SH-SY5Y (cell line): ENCODE measurements around the gene CRIM1.

Source experiments
- GATA2 ChIP-seq: IDR thresholded peaks from 2 replicates; pipeline ENCODE4 v1.6.1; 2011; ENCODE audit warnings: mild to moderate bottlenecking, low read depth, low read length
- GATA3 ChIP-seq: IDR thresholded peaks from 2 replicates; pipeline ENCODE4 v1.6.1; 2011; ENCODE audit warnings: low read depth, mild to moderate bottlenecking, low read length, moderate library complexity

DNA sequence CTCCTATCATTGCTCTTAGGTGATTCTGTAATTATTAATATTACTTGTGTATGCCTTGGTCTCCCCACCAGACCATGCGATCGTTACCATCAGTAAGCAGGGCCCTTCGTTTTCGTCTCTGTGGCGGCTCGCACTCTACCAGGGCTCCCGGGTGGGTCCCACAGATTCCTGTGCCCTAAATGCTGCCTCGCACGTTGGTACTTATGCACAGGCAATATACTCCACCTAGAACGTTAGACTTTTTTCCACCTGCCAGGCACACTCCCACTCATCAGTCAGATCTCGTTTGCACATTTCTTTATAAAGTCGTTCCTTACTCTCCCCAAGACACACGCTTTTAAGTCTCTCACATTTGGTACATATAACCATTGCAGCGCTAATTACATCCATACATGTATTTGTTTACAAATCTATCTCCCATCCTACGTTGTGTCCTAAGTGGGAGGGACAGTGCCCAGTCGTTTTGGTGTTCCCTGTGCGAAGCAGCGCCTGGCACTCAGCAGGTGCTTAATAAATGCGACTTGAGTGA is 241.5 kb downstream of the CRIM1 start:
- no peak for TF ChIP-seq GATA3
- no peak for TF ChIP-seq GATA2
